ENCODE measurements around the gene OCA2.

DNA sequence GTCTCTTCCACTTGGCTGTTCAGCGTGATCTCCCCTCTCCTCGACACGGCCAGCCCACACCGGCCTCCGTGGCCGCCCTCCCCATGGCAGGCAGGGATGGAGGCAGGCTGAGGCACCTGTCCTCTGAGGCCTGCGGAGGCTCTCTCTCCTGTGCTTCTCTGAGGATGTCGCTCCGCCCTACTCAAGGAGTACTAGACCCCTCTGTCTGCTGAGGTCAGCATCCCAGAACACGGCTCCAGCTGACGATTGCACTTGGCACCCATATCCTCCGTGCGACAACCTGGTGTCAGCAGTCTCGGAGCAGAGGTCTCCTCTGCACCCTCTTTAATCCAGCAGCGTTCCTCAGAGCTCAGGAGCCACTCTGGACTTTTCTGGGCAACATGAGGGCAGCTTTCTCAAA, 322.6 kb downstream of the OCA2 start:
- TF ChIP-seq, protein P1, sequence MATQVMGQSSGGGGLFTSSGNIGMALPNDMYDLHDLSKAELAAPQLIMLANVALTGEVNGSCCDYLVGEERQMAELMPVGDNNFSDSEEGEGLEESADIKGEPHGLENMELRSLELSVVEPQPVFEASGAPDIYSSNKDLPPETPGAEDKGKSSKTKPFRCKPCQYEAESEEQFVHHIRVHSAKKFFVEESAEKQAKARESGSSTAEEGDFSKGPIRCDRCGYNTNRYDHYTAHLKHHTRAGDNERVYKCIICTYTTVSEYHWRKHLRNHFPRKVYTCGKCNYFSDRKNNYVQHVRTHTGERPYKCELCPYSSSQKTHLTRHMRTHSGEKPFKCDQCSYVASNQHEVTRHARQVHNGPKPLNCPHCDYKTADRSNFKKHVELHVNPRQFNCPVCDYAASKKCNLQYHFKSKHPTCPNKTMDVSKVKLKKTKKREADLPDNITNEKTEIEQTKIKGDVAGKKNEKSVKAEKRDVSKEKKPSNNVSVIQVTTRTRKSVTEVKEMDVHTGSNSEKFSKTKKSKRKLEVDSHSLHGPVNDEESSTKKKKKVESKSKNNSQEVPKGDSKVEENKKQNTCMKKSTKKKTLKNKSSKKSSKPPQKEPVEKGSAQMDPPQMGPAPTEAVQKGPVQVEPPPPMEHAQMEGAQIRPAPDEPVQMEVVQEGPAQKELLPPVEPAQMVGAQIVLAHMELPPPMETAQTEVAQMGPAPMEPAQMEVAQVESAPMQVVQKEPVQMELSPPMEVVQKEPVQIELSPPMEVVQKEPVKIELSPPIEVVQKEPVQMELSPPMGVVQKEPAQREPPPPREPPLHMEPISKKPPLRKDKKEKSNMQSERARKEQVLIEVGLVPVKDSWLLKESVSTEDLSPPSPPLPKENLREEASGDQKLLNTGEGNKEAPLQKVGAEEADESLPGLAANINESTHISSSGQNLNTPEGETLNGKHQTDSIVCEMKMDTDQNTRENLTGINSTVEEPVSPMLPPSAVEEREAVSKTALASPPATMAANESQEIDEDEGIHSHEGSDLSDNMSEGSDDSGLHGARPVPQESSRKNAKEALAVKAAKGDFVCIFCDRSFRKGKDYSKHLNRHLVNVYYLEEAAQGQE (IDR thresholded peaks at IDR 0.05; ENCODE audit: borderline replicate concordance): no peak
- TF ChIP-seq EZH2 (IDR thresholded peaks at IDR 0.05; ENCODE audit: borderline replicate concordance, insufficient read depth, low read length, poor library complexity, severe bottlenecking): no peak

All from neural cell (in vitro differentiated cells).